ENCODE measurements around the gene PRR19. TPM values are rescaled to one million over a fixed set of nuclear protein-coding genes. Genes with fewer than 3 reads are reported as not detected.

The PRR19 gene
- total and polyA plus RNA-seq, 10 donors, result 0.33 to 1.2 (median 0.54) TPM; not detected in 2

- Histone ChIP-seq H3K27ac (no peak overlapping the region), H3K4me1 (peaks cover 0 to 24% (median 12%) of the 10 kb centered on the region in 6 donors), H3K27me3 (replicated peaks in 1 of 7) (no peaks in the 10 kb centered on the region), H3K4me3 (no peak overlapping the region), H3K9me3 (no peaks in the 10 kb centered on the region), H3K36me3 (peaks cover 0 to 38% (median 15%) of the 10 kb centered on the region in 6 donors)
- no peak for DNase-seq
- intact Hi-C loops (cut with DNase I; ENCODE audit: low total_unique reads), result no loop called here
- TF ChIP-seq POLR2A (IDR thresholded peaks at IDR 0.05), result no peak
- no peak for TF ChIP-seq POLR2AphosphoS5 (IDR thresholded peaks at IDR 0.05)
- TF ChIP-seq CTCF (IDR thresholded peaks at IDR 0.05 in 8 of 11, conservative IDR thresholded peaks at IDR 0.05 in 3 of 11), result no peak
- 86 to 92% (median 89%) methylated on average over 3 of the region's 3 CpGs for WGBS, 5 donors
These were observed 31.1 kb downstream of the PRR19 start for GRCh38 chr19:42333018-42333417.

- H3K27ac ChIP-seq, result no peak overlapping the region
- TF ChIP-seq POLR2AphosphoS5 (IDR thresholded peaks at IDR 0.05) (no peak), CTCF (IDR thresholded peaks at IDR 0.05 in 8 of 11, conservative IDR thresholded peaks at IDR 0.05 in 3 of 11) (no peak), POLR2A (IDR thresholded peaks at IDR 0.05) (no peak)
- H3K9me3 ChIP-seq, result no peaks in the 10 kb centered on the region
- H3K36me3 ChIP-seq, result peaks cover 0 to 43% (median 15%) of the 10 kb centered on the region in 6 donors
- peaks cover 0 to 18% (median 10%) of the 10 kb centered on the region in 6 donors for H3K4me1 ChIP-seq
- WGBS, 5 donors, result 72 to 84% (median 75%) methylated on average over 20 to 21 of the region's 21 CpGs
- intact Hi-C loops (cut with DNase I; ENCODE audit: low total_unique reads), result no loop called here
- no peaks in the 10 kb centered on the region for H3K27me3 ChIP-seq (replicated peaks in 1 of 7)
- H3K4me3 ChIP-seq, result no peak overlapping the region
- no peak for DNase-seq
These were observed 32.2 kb downstream of the PRR19 start for GRCh38 chr19:42333975-42334696.

GRCh38 chr19:42334697-42335373 lies 32.9 kb downstream of the PRR19 start:
- no peak overlapping the region for H3K27ac ChIP-seq
- peaks cover 0 to 18% (median 10%) of the 10 kb centered on the region in 6 donors for H3K4me1 ChIP-seq
- DNase-seq, result no peak
- no peak for TF ChIP-seq POLR2A (IDR thresholded peaks at IDR 0.05)
- TF ChIP-seq CTCF (IDR thresholded peaks at IDR 0.05 in 8 of 11, conservative IDR thresholded peaks at IDR 0.05 in 3 of 11), result no peak
- TF ChIP-seq POLR2AphosphoS5 (IDR thresholded peaks at IDR 0.05), result no peak
- peaks cover 0 to 47% (median 15%) of the 10 kb centered on the region in 6 donors for H3K36me3 ChIP-seq
- H3K9me3 ChIP-seq, result no peaks in the 10 kb centered on the region
- 84 to 92% (median 86%) methylated on average over 12 to 13 of the region's 13 CpGs for WGBS, 5 donors
- no peaks in the 10 kb centered on the region for H3K27me3 ChIP-seq (replicated peaks in 1 of 7)
- intact Hi-C loops (cut with DNase I; ENCODE audit: low total_unique reads), result no loop called here
- no peak overlapping the region for H3K4me3 ChIP-seq

GRCh38 chr19:42335374-42335936 lies 33.5 kb downstream of the PRR19 start:
- no peak for TF ChIP-seq CTCF (IDR thresholded peaks at IDR 0.05 in 8 of 11, conservative IDR thresholded peaks at IDR 0.05 in 3 of 11)
- no peak for TF ChIP-seq POLR2AphosphoS5 (IDR thresholded peaks at IDR 0.05)
- no peak for TF ChIP-seq POLR2A (IDR thresholded peaks at IDR 0.05)
- Histone ChIP-seq H3K36me3 (peaks cover 0 to 51% (median 15%) of the 10 kb centered on the region in 6 donors), H3K27ac (no peak overlapping the region), H3K9me3 (no peaks in the 10 kb centered on the region), H3K4me1 (peaks cover 0 to 18% (median 10%) of the 10 kb centered on the region in 6 donors), H3K4me3 (no peak overlapping the region), H3K27me3 (replicated peaks in 1 of 7) (no peaks in the 10 kb centered on the region)
- 82 to 92% (median 83%) methylated on average over 7 of the region's 7 CpGs for WGBS, 5 donors
- intact Hi-C loops (cut with DNase I; ENCODE audit: low total_unique reads), result no loop called here
- no peak for DNase-seq
